Measurements from ENCODE around the gene RCAN2.
A peak's percentile ranks its signal among the peaks of the same experiment; 100 is the strongest.
"Not testable (repeated sequence)": the region's sequence is repeated elsewhere in the genome, so short reads cannot be mapped to it uniquely, and the experiment has no call there.

The RCAN2 gene

GRCh38 chr6:46367354-46368168, 123.7 kb downstream of the RCAN2 start:
- DNase-seq = no peak
- in situ Hi-C loops (cut with HindIII; ENCODE audit: low pct_ligation_motif_present, low pct_unique_long_range_greater_than_20kb, low sequenced_read_pairs) = no loop called here

GRCh38 chr6:46366190-46366900, 124.9 kb downstream of the RCAN2 start:
- in situ Hi-C loops (cut with HindIII; ENCODE audit: low pct_ligation_motif_present, low pct_unique_long_range_greater_than_20kb, low sequenced_read_pairs) = no loop called here
- no peak for DNase-seq

- in situ Hi-C loops (cut with HindIII; ENCODE audit: low pct_ligation_motif_present, low pct_unique_long_range_greater_than_20kb, low sequenced_read_pairs) = no loop called here
- no peak for DNase-seq
These were observed 133.7 kb downstream of the RCAN2 start for GRCh38 chr6:46357591-46357990.

GRCh38 chr6:46356543-46356942, 134.7 kb downstream of the RCAN2 start:
- DNase-seq = no peak
- in situ Hi-C loops (cut with HindIII; ENCODE audit: low pct_ligation_motif_present, low pct_unique_long_range_greater_than_20kb, low sequenced_read_pairs) = no loop called here

GRCh38 chr6:46353528-46353927, 137.7 kb downstream of the RCAN2 start:
- in situ Hi-C loops (cut with HindIII; ENCODE audit: low pct_ligation_motif_present, low pct_unique_long_range_greater_than_20kb, low sequenced_read_pairs) = no loop called here
- DNase-seq = no peak

- DNase-seq = no peak
- in situ Hi-C loops (cut with HindIII; ENCODE audit: low pct_ligation_motif_present, low pct_unique_long_range_greater_than_20kb, low sequenced_read_pairs) = no loop called here
These were observed 138.5 kb downstream of the RCAN2 start for GRCh38 chr6:46352541-46353268.

GRCh38 chr6:46350714-46351113, 140.5 kb downstream of the RCAN2 start:
- DNase-seq = no peak
- in situ Hi-C loops (cut with HindIII; ENCODE audit: low pct_ligation_motif_present, low pct_unique_long_range_greater_than_20kb, low sequenced_read_pairs) = no loop called here

- DNase-seq = no peak
- in situ Hi-C loops (cut with HindIII; ENCODE audit: low pct_ligation_motif_present, low pct_unique_long_range_greater_than_20kb, low sequenced_read_pairs) = no loop called here
These were observed 143.6 kb downstream of the RCAN2 start for GRCh38 chr6:46347669-46348068.

GRCh38 chr6:46340246-46340645, 151.0 kb downstream of the RCAN2 start:
- no peak for DNase-seq
- in situ Hi-C loops (cut with HindIII; ENCODE audit: low pct_ligation_motif_present, low pct_unique_long_range_greater_than_20kb, low sequenced_read_pairs) = no loop called here

GRCh38 chr6:46338131-46338530, 153.1 kb downstream of the RCAN2 start:
- in situ Hi-C loops (cut with HindIII; ENCODE audit: low pct_ligation_motif_present, low pct_unique_long_range_greater_than_20kb, low sequenced_read_pairs) = no loop called here

GRCh38 chr6:46334442-46334841, 156.8 kb downstream of the RCAN2 start:
- in situ Hi-C loops (cut with HindIII; ENCODE audit: low pct_ligation_motif_present, low pct_unique_long_range_greater_than_20kb, low sequenced_read_pairs) = no loop called here
- no peak for DNase-seq

More at GRCh38 chr6:46338131-46338530, 153.1 kb downstream of the RCAN2 start:
- DNase-seq = no peak

- in situ Hi-C loops (cut with HindIII; ENCODE audit: low pct_ligation_motif_present, low pct_unique_long_range_greater_than_20kb, low sequenced_read_pairs) = no loop called here
These were observed 157.8 kb downstream of the RCAN2 start for GRCh38 chr6:46333481-46333880.

GRCh38 chr6:46332448-46332847, 158.8 kb downstream of the RCAN2 start:
- DNase-seq; in situ Hi-C loops (cut with HindIII; ENCODE audit: low pct_ligation_motif_present, low pct_unique_long_range_greater_than_20kb, low sequenced_read_pairs): not testable (repeated sequence)

More at GRCh38 chr6:46333481-46333880, 157.8 kb downstream of the RCAN2 start:
- DNase-seq = no peak

- DNase-seq = no peak
- in situ Hi-C loops (cut with HindIII; ENCODE audit: low pct_ligation_motif_present, low pct_unique_long_range_greater_than_20kb, low sequenced_read_pairs) = no loop called here
These were observed 159.8 kb downstream of the RCAN2 start for GRCh38 chr6:46331461-46331860.

- DNase-seq = no peak
- in situ Hi-C loops (cut with HindIII; ENCODE audit: low pct_ligation_motif_present, low pct_unique_long_range_greater_than_20kb, low sequenced_read_pairs) = no loop called here
These were observed 161.7 kb downstream of the RCAN2 start for GRCh38 chr6:46329568-46329967.

GRCh38 chr6:46327779-46328178, 163.5 kb downstream of the RCAN2 start:
- in situ Hi-C loops (cut with HindIII; ENCODE audit: low pct_ligation_motif_present, low pct_unique_long_range_greater_than_20kb, low sequenced_read_pairs) = no loop called here
- DNase-seq = no peak

- DNase-seq = peak; percentile 2
- in situ Hi-C loops (cut with HindIII; ENCODE audit: low pct_ligation_motif_present, low pct_unique_long_range_greater_than_20kb, low sequenced_read_pairs) = no loop called here
These were observed 165.4 kb downstream of the RCAN2 start for GRCh38 chr6:46325561-46326530.

GRCh38 chr6:46324706-46325105, 166.5 kb downstream of the RCAN2 start:
- in situ Hi-C loops (cut with HindIII; ENCODE audit: low pct_ligation_motif_present, low pct_unique_long_range_greater_than_20kb, low sequenced_read_pairs) = no loop called here
- no peak for DNase-seq
